ENCODE data around the gene LCE3B. TPM values are rescaled to one million over a fixed set of nuclear protein-coding genes. Genes with fewer than 3 reads are reported as not detected.

Gene LCE3B
- total RNA-seq, 6 donors from 2014 or later: not detected

- no peak overlapping the region for H3K27ac ChIP-seq
- ATAC-seq (ENCODE audit: low FRiP score in 2 of 2) (no peak), DNase-seq (no peak)
- no peaks in the 10 kb centered on the region for H3K4me1 ChIP-seq
- no peaks in the 10 kb centered on the region for H3K27me3 ChIP-seq
- H3K9me3 ChIP-seq: peaks cover 0 to 5% (median 2%) of the 10 kb centered on the region in 4 donors
- H3K36me3 ChIP-seq: no peaks in the 10 kb centered on the region
- TF ChIP-seq POLR2A (IDR thresholded peaks at IDR 0.05) (no peak), CTCF (IDR thresholded peaks at IDR 0.05) (no peak), POLR2AphosphoS5 (IDR thresholded peaks at IDR 0.05) (no peak), EP300 (IDR thresholded peaks at IDR 0.05) (no peak)
- no peak overlapping the region for H3K4me3 ChIP-seq
- WGBS, 2 donors: 65 to 92% methylated on average over 1 of the region's 1 CpG
Measured at GRCh38 chr1:152640351-152640750, 26.7 kb downstream of the LCE3B start.

- no peak overlapping the region for H3K4me3 ChIP-seq
- H3K36me3 ChIP-seq: no peaks in the 10 kb centered on the region
- no peak for TF ChIP-seq POLR2AphosphoS5 (IDR thresholded peaks at IDR 0.05)
- no peak for TF ChIP-seq EP300 (IDR thresholded peaks at IDR 0.05)
- TF ChIP-seq CTCF (IDR thresholded peaks at IDR 0.05): no peak
- no peak for TF ChIP-seq POLR2A (IDR thresholded peaks at IDR 0.05)
- WGBS, 2 donors: 56 to 60% methylated on average over 3 of the region's 3 CpGs
- H3K27ac ChIP-seq: no peak overlapping the region
- no peaks in the 10 kb centered on the region for H3K27me3 ChIP-seq
- no peaks in the 10 kb centered on the region for H3K4me1 ChIP-seq
- ATAC-seq (ENCODE audit: low FRiP score in 2 of 2) (no peak), DNase-seq (no peak)
- peaks cover 0 to 3% (median 0%) of the 10 kb centered on the region in 4 donors for H3K9me3 ChIP-seq
Measured at GRCh38 chr1:152643945-152644344, 30.3 kb downstream of the LCE3B start.

GRCh38 chr1:152645146-152645545 lies 31.5 kb downstream of the LCE3B start:
- H3K4me1 ChIP-seq: no peaks in the 10 kb centered on the region
- H3K9me3 ChIP-seq: no peaks in the 10 kb centered on the region
- no peak overlapping the region for H3K4me3 ChIP-seq
- no peak for DNase-seq
- no peaks in the 10 kb centered on the region for H3K27me3 ChIP-seq
- ATAC-seq (ENCODE audit: low FRiP score in 2 of 2): no peak
- TF ChIP-seq EP300 (IDR thresholded peaks at IDR 0.05) (no peak), CTCF (IDR thresholded peaks at IDR 0.05) (no peak), POLR2AphosphoS5 (IDR thresholded peaks at IDR 0.05) (no peak)
- WGBS, 2 donors: 36 to 62% methylated on average over 3 of the region's 3 CpGs
- H3K27ac ChIP-seq: no peak overlapping the region
- no peaks in the 10 kb centered on the region for H3K36me3 ChIP-seq

GRCh38 chr1:152646656-152647055 lies 33.0 kb downstream of the LCE3B start:
- no peak overlapping the region for H3K27ac ChIP-seq
- H3K9me3 ChIP-seq: no peaks in the 10 kb centered on the region
- DNase-seq: no peak
- TF ChIP-seq EP300 (IDR thresholded peaks at IDR 0.05) (no peak), POLR2A (IDR thresholded peaks at IDR 0.05) (no peak), CTCF (IDR thresholded peaks at IDR 0.05) (no peak), POLR2AphosphoS5 (IDR thresholded peaks at IDR 0.05) (no peak)
- H3K4me1 ChIP-seq: no peaks in the 10 kb centered on the region
- H3K4me3 ChIP-seq: no peak overlapping the region
- H3K27me3 ChIP-seq: no peaks in the 10 kb centered on the region
- ATAC-seq (ENCODE audit: low FRiP score in 2 of 2): no peak
- no peaks in the 10 kb centered on the region for H3K36me3 ChIP-seq

GRCh38 chr1:152654110-152654509 lies 40.5 kb downstream of the LCE3B start:
- H3K9me3 ChIP-seq: no peaks in the 10 kb centered on the region
- TF ChIP-seq EP300 (IDR thresholded peaks at IDR 0.05): no peak
- TF ChIP-seq CTCF (IDR thresholded peaks at IDR 0.05): peak in 4 of 6 experiments; percentile 16 to 46 (median 23)
- 29 to 36% methylated on average over 10 of the region's 10 CpGs for WGBS, 2 donors
- no peak overlapping the region for H3K4me3 ChIP-seq
- H3K36me3 ChIP-seq: no peaks in the 10 kb centered on the region
- DNase-seq (no peak), ATAC-seq (ENCODE audit: low FRiP score in 2 of 2) (peak in 1 of 2 donors; percentile 56)
- no peak overlapping the region for H3K27ac ChIP-seq
- no peaks in the 10 kb centered on the region for H3K4me1 ChIP-seq
- no peaks in the 10 kb centered on the region for H3K27me3 ChIP-seq
